CD4-positive, alpha-beta T cell (primary cell): ENCODE results near the gene EMC9. TPM values are rescaled to one million over a fixed set of nuclear protein-coding genes. Genes with fewer than 3 reads are reported as not detected.

Experiments
- ATAC-seq: fragments of 200-7000 bp; cut with Tn5 transposase; one replicate; pipeline ENCODE4 v1.10.0; 2022; ENCODE audit warnings: mild to moderate bottlenecking; ENCODE audit not compliant: poor library complexity
- CTCF ChIA-PET: fragments of 350-600 bp; sonication (Branson Sonifier 250); formaldehyde crosslinking; loops from one replicate; lab custom pipeline; 2021; ENCODE audit warnings: antibody characterized with exemption, inconsistent platforms; lab: Charles Lee
- POLR2A ChIA-PET: fragments of 350-600 bp; sonication (Branson Sonifier 250); formaldehyde crosslinking; loops from one replicate; lab custom pipeline; 2021; ENCODE audit warnings: antibody characterized with exemption, inconsistent platforms; lab: Charles Lee
- DNase-seq, 14 experiments: peaks; one replicate each; pipeline ENCODE4 v3.0.0-alpha.2; 2013 to 2020; ENCODE audit warnings: mixed read lengths in 2 of 14
- H3K27ac ChIP-seq, 2 donors: one replicate each; pipeline versions ENCODE4 v1.5.1 to v1.7.0; 2013; ENCODE audit warnings: low read length in 2 of 2, low read depth in 1 of 2, mild to moderate bottlenecking in 1 of 2
- H3K27me3 ChIP-seq, 2 experiments: 1 replicate in 1 of 2; 2 replicates in 1 of 2; pipeline versions ENCODE4 v1.6.1 to v1.7.0; 2013; ENCODE audit warnings: low read length in 2 of 2, control low read depth in 1 of 2, mild to moderate bottlenecking in 1 of 2, moderate library complexity in 1 of 2; ENCODE audit not compliant: insufficient read depth in 2 of 2, control insufficient read depth in 1 of 2
- H3K36me3 ChIP-seq: one replicate; pipeline ENCODE4 v1.6.1; 2013; ENCODE audit warnings: low read length, control low read depth; ENCODE audit not compliant: insufficient read depth
- H3K4me1 ChIP-seq: one replicate; pipeline ENCODE4 v1.6.1; 2013; ENCODE audit warnings: low read length, control low read depth; ENCODE audit not compliant: insufficient read depth
- H3K4me3 ChIP-seq: one replicate; pipeline ENCODE4 v1.5.1; 2013; ENCODE audit warnings: mild to moderate bottlenecking, low read length, moderate library complexity
- H3K9me3 ChIP-seq, 2 experiments: 1 replicate in 1 of 2; 2 replicates in 1 of 2; pipeline versions ENCODE4 v1.6.1 to v1.7.0; 2013; ENCODE audit warnings: low read length in 2 of 2, mild to moderate bottlenecking in 2 of 2, control low read depth in 1 of 2, moderate library complexity in 1 of 2; ENCODE audit not compliant: control insufficient read depth in 1 of 2, insufficient read depth in 1 of 2
- H3K27ac Mint-ChIP-seq: one replicate; pipeline ENCODE4 v1.8.0; 2020; ENCODE audit warnings: mixed read lengths
- H3K27me3 Mint-ChIP-seq: one replicate; pipeline ENCODE4 v1.8.0; 2021; ENCODE audit warnings: mixed read lengths
- H3K36me3 Mint-ChIP-seq: one replicate; pipeline ENCODE4 v1.8.0; 2021; ENCODE audit warnings: low read depth, mixed read lengths
- H3K4me1 Mint-ChIP-seq: one replicate; pipeline ENCODE4 v1.8.0; 2021; ENCODE audit warnings: low read depth, mixed read lengths
- H3K4me3 Mint-ChIP-seq: one replicate; pipeline ENCODE4 v1.8.0; 2020; ENCODE audit warnings: mild to moderate bottlenecking, mixed read lengths
- H3K9me3 Mint-ChIP-seq: one replicate; pipeline ENCODE4 v1.8.0; 2020; ENCODE audit warnings: mixed read lengths
- intact Hi-C, 2 experiments: fragments of 100-400 bp; cut with DNase I in 1 of 2; cut with micrococcal nuclease in 1 of 2; formaldehyde crosslinking; loops; one replicate each; pipeline versions ENCODE4 v1.15.1 to v1.9.0; 2023 to 2025; cut with DNase I, micrococcal nuclease
- total RNA-seq, 174 experiments: library from RNA in 2 of 174; stranded (reverse) in 2 of 174; gene quantifications; one replicate each; pipeline ENCODE4 v1.2.3 and lab custom pipeline; 2021 to 2026
- TF ChIP-seq, protein P1 (sequence below): fragments of 200-600 bp; IDR thresholded peaks from one replicate; pipeline ENCODE4 v1.8.0; 2022; ENCODE audit warnings: antibody characterized with exemption, mild to moderate bottlenecking

EMC9 gene
- total RNA-seq, 2 experiments from 2014 or later, result 11.8 to 13.1 TPM

DNA sequence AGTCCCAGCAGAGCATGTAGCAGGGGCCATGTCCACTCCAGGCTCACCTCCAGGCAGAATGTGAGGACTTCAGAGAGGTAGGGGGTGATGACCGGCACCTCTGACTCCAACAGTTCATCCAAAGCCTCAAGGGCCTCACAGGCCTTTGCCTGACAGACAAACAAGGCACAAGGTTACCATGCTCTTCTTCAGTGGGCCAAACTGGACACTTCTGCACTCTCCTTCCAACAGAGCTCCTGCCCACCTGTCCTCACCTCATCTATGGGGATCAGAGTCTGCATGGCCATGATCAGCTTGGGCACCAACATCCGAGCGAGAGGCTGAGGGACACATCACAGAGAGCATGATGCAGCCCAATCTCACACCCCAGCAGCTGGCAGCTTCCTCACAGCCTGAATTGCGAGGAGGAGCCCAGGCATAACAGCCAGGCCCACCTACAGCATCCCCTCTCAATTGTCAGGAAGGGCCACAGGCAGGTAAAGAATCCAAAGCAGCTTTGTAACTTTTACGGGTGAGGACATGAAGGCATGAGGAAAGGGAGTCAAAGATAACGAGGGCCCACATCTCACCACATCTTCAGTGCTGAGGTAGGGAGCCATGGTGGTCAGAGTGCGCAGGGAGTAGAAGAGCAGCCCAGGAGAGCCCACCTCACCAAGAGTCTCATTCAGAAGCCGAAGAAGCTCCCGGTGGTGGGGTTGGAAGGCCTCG lies 45.6 kb upstream of the EMC9 start:
- no peaks in the 10 kb centered on the region for H3K9me3 Mint-ChIP-seq
- H3K27ac Mint-ChIP-seq, result peak overlapping the region; percentile 67
- TF ChIP-seq, protein P1, sequence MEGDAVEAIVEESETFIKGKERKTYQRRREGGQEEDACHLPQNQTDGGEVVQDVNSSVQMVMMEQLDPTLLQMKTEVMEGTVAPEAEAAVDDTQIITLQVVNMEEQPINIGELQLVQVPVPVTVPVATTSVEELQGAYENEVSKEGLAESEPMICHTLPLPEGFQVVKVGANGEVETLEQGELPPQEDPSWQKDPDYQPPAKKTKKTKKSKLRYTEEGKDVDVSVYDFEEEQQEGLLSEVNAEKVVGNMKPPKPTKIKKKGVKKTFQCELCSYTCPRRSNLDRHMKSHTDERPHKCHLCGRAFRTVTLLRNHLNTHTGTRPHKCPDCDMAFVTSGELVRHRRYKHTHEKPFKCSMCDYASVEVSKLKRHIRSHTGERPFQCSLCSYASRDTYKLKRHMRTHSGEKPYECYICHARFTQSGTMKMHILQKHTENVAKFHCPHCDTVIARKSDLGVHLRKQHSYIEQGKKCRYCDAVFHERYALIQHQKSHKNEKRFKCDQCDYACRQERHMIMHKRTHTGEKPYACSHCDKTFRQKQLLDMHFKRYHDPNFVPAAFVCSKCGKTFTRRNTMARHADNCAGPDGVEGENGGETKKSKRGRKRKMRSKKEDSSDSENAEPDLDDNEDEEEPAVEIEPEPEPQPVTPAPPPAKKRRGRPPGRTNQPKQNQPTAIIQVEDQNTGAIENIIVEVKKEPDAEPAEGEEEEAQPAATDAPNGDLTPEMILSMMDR, result no peak
- H3K36me3 ChIP-seq, result peaks cover 58% of the 10 kb centered on the region
- CTCF ChIA-PET, result interaction anchor here (0.7 to 2.5 kb wide), 2 partner anchors 8 to 26 kb away, joined by 3 to 24 read pairs; partner anchors contain the start of genes IRF9 and TM9SF1
- H3K27me3 Mint-ChIP-seq, result no peaks in the 10 kb centered on the region
- POLR2A ChIA-PET, result interaction anchor here (0.6 to 7.4 kb wide), 9 partner anchors 8 to 84 kb away, joined by 3 to 85 read pairs (median 10); partner anchors contain the start of genes CHMP4A, DCAF11, IRF9 and NRL
- ATAC-seq (no peak), DNase-seq (no peak)
- H3K4me1 Mint-ChIP-seq, result peaks cover 34% of the 10 kb centered on the region
- intact Hi-C loops, result loop anchor here in 1 of 2 experiments (2.0 to 5.0 kb wide), 2 partner anchors 22 to 40 kb away; partner anchors contain the start of genes PSME2 and RNF31
- peak overlapping the region; percentile 61 for H3K4me3 Mint-ChIP-seq
- H3K36me3 Mint-ChIP-seq, result peaks cover 65% of the 10 kb centered on the region
- H3K27me3 ChIP-seq, result no peaks in the 10 kb centered on the region
- peaks cover 32% of the 10 kb centered on the region for H3K4me1 ChIP-seq
- peak overlapping the region in 1 of 2 donors; percentile 88 for H3K27ac ChIP-seq
- H3K4me3 ChIP-seq, result no peak overlapping the region
- H3K9me3 ChIP-seq, result no peaks in the 10 kb centered on the region

DNA sequence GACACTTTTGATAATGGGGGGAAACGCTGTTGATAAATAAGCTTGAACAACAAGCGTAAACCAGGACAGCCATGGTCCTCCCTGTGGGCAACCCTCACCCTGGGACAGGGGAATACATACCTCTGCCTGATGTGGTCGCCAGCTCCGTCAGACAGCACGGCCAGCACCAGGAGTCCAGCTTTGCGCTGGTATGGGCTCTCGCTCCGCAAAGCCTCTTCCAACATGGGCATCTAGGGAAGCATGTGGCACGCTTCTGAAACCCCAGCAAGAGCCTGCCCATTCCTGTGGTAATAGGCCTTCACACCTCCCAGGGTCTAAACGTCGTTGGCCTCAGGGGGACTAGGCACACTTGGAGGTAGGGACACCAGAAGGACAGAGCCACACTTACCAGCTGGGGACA lies 44.4 kb upstream of the EMC9 start:
- peaks cover 66% of the 10 kb centered on the region for H3K36me3 Mint-ChIP-seq
- no peak overlapping the region for H3K27ac Mint-ChIP-seq

DNA sequence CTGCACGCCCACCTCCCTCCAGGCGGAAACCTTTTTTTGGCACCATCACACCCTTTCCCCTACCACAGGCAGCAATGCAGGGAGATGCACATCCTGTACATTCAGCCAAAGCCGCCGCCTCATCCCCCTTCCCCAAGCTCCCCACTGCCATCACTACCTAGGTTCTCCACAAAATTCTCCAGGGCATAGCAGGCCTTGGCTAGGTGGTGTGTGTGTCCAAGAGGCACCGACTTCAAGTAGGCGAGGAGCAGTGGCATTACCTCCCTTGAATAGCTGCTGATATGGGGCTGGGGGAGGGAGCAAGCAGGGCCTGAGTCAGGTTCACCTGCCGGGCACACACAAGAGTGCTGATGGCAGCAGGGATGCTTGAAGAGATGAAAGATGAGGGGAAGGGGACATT lies 43.6 kb upstream of the EMC9 start:
- peaks cover 69% of the 10 kb centered on the region for H3K36me3 Mint-ChIP-seq
- TF ChIP-seq, protein P1, result no peak
- H3K9me3 Mint-ChIP-seq, result no peaks in the 10 kb centered on the region
- POLR2A ChIA-PET, result interaction anchor here (1.1 to 7.4 kb wide), 3 partner anchors 10 to 24 kb away, joined by 3 to 85 read pairs (median 11); partner anchors contain the start of genes IRF9 and TM9SF1
- H3K27me3 ChIP-seq, result no peaks in the 10 kb centered on the region
- peaks cover 69% of the 10 kb centered on the region for H3K36me3 ChIP-seq
- H3K4me1 Mint-ChIP-seq, result peaks cover 28% of the 10 kb centered on the region
- ATAC-seq, result no peak
- no peak for DNase-seq
- no peak overlapping the region for H3K4me3 Mint-ChIP-seq
- CTCF ChIA-PET, result no interaction called here
- no peak overlapping the region for H3K27ac ChIP-seq
- peaks cover 35% of the 10 kb centered on the region for H3K4me1 ChIP-seq
- intact Hi-C loops, result loop anchor here in 1 of 2 experiments (5.0 kb wide), 1 partner anchor 38 kb away; the partner anchor contains the start of genes PSME2 and RNF31
- H3K4me3 ChIP-seq, result no peak overlapping the region
- H3K9me3 ChIP-seq, result no peaks in the 10 kb centered on the region
- H3K27me3 Mint-ChIP-seq, result no peaks in the 10 kb centered on the region
- no peak overlapping the region for H3K27ac Mint-ChIP-seq

More for the DNA sequence above, 44.4 kb upstream of the EMC9 start:
- ATAC-seq, result no peak
- Histone ChIP-seq H3K27ac (no peak overlapping the region), H3K27me3 (no peaks in the 10 kb centered on the region), H3K36me3 (peaks cover 62% of the 10 kb centered on the region), H3K4me3 (no peak overlapping the region), H3K9me3 (no peaks in the 10 kb centered on the region), H3K4me1 (peaks cover 35% of the 10 kb centered on the region)
- intact Hi-C loops, result loop anchor here in 1 of 2 experiments (2.0 to 5.0 kb wide), 2 partner anchors 21 to 38 kb away; partner anchors contain the start of genes PSME2 and RNF31
- CTCF ChIA-PET, result interaction anchor here (0.6 kb wide), 1 partner anchor 9 kb away, joined by 3 read pairs; the partner anchor contains the start of gene TM9SF1
- H3K4me3 Mint-ChIP-seq, result peak overlapping the region; percentile 15
- POLR2A ChIA-PET, result interaction anchor here (0.8 to 7.4 kb wide), 5 partner anchors 10 to 72 kb away, joined by 3 to 85 read pairs (median 5); partner anchors contain the start of genes CHMP4A, IRF9 and TM9SF1
- no peaks in the 10 kb centered on the region for H3K27me3 Mint-ChIP-seq
- TF ChIP-seq, protein P1, result no peak
- no peaks in the 10 kb centered on the region for H3K9me3 Mint-ChIP-seq
- peaks cover 32% of the 10 kb centered on the region for H3K4me1 Mint-ChIP-seq
- no peak for DNase-seq
